Mucosa of stomach (tissue), 1 donor: Measurements from ENCODE around the gene CDX1.

ENCODE experiments used
- H3K27me3 ChIP-seq: one replicate; pipeline ENCODE4 v1.7.0; 2013; ENCODE audit warnings: mild to moderate bottlenecking, low read length; ENCODE audit not compliant: control insufficient read depth, insufficient read depth
- H3K36me3 ChIP-seq: one replicate; pipeline ENCODE4 v1.7.0; 2013; ENCODE audit warnings: low read length; ENCODE audit not compliant: control insufficient read depth, insufficient read depth
- H3K4me1 ChIP-seq: one replicate; pipeline ENCODE4 v1.7.0; 2013; ENCODE audit warnings: mild to moderate bottlenecking, low read length; ENCODE audit not compliant: control insufficient read depth, insufficient read depth
- H3K4me3 ChIP-seq: one replicate; pipeline ENCODE4 v1.7.0; 2013; ENCODE audit warnings: low read length
- H3K9ac ChIP-seq: one replicate; pipeline ENCODE4 v1.7.0; 2013; ENCODE audit warnings: mild to moderate bottlenecking, low read length, moderate library complexity
- H3K9me3 ChIP-seq: one replicate; pipeline ENCODE4 v1.7.0; 2013; ENCODE audit warnings: mild to moderate bottlenecking, low read length, moderate library complexity; ENCODE audit not compliant: control insufficient read depth
- donor health status: Pancreatic carcinoma.

Gene CDX1

DNA sequence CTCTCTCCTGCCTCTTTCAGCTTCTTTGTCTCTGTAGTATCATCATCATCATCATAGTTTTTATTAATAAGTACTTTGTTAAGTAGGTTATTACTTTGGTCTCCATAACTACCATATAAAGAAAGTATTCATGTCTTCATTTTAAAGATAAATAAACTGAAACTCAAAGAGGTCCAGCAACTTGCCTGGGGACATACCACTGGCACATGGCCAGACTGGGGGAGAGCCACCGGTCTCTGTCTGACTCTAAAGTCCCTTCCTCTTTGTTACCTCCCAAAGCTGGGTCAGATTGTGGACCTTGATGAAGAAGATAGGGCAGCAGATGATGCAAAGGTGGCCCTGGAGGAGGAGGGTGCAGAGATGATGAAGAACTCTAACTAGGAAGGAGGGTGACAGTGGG is 8.5 kb downstream of the CDX1 start:
- H3K27me3 ChIP-seq, result peaks cover 7% of the 10 kb centered on the region
- H3K4me3 ChIP-seq, result no peak overlapping the region
- no peak overlapping the region for H3K9ac ChIP-seq
- H3K36me3 ChIP-seq, result no peaks in the 10 kb centered on the region
- H3K9me3 ChIP-seq, result no peaks in the 10 kb centered on the region
- H3K4me1 ChIP-seq, result peaks cover 7% of the 10 kb centered on the region

GRCh38 chr5:150175536-150175935 is 9.0 kb downstream of the CDX1 start:
- no peaks in the 10 kb centered on the region for H3K9me3 ChIP-seq
- H3K36me3 ChIP-seq, result no peaks in the 10 kb centered on the region
- no peak overlapping the region for H3K4me3 ChIP-seq
- peaks cover 6% of the 10 kb centered on the region for H3K27me3 ChIP-seq
- H3K9ac ChIP-seq, result no peak overlapping the region
- peaks cover 10% of the 10 kb centered on the region for H3K4me1 ChIP-seq

DNA sequence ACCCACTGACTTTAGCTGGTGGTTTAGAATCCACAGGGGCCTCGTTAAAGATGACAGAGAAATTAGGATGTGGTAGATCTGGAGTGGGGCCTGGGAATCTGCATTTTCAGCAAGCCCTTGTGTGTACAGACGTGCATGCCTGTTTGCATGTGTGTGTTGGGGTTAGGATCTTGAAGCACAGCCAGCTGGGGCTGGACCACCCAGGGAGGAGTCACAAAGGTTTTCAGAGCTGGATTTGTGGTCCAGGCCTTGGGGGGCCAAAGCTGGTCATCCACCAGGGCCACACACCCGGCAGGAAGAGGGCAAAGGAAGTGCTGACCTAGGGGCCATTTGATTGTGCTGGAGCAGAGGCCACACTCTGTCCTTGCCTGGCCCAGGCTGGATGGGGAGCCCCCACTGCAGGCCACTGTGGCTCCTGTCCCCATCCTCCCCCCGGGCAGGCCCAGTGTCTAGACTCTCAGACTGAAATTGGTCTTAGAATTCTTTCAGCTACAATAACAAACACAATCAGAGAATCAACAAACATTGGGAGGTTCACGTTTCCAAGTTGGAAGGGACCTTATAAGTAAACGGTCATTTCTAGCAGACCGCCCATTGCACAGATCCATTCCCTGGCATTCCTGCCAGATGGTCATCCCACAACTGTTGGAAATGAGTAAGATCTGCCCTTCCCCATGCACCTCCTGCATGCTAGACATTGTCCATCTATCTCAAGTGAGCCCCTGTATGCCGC is 10.3 kb downstream of the CDX1 start:
- Histone ChIP-seq H3K4me3 (no peak overlapping the region), H3K4me1 (peaks cover 16% of the 10 kb centered on the region), H3K36me3 (no peaks in the 10 kb centered on the region), H3K9me3 (no peaks in the 10 kb centered on the region), H3K9ac (no peak overlapping the region), H3K27me3 (peaks cover 5% of the 10 kb centered on the region)

DNA sequence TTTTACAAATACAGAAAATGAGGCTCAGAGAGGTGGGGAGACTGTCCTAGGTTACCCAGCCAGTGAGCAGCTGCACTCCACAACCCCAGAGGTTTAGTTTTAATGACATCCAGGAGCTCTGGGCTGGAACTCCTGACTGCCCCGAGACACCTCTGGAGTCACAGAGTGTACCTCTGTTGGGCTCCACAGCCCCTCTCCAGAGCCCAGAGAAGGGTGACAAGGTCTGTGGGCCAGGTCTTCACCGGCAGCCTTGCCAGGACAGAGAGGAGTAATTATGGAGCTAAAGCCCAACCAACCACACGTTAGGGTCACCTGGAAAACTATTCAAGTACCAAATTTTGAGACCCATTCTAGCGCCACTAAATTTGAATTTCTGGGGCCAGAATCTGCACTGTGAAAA is 11.1 kb downstream of the CDX1 start:
- peaks cover 1% of the 10 kb centered on the region for H3K27me3 ChIP-seq
- peaks cover 18% of the 10 kb centered on the region for H3K4me1 ChIP-seq
- H3K9ac ChIP-seq, result no peak overlapping the region
- H3K9me3 ChIP-seq, result no peaks in the 10 kb centered on the region
- no peaks in the 10 kb centered on the region for H3K36me3 ChIP-seq
- no peak overlapping the region for H3K4me3 ChIP-seq

GRCh38 chr5:150178262-150178661 is 11.7 kb downstream of the CDX1 start:
- H3K27me3 ChIP-seq, result no peaks in the 10 kb centered on the region
- no peaks in the 10 kb centered on the region for H3K9me3 ChIP-seq
- peaks cover 19% of the 10 kb centered on the region for H3K4me1 ChIP-seq
- H3K4me3 ChIP-seq, result no peak overlapping the region
- H3K9ac ChIP-seq, result no peak overlapping the region
- no peaks in the 10 kb centered on the region for H3K36me3 ChIP-seq

GRCh38 chr5:150179019-150179620 is 12.5 kb downstream of the CDX1 start:
- H3K4me1 ChIP-seq, result peaks cover 25% of the 10 kb centered on the region

DNA sequence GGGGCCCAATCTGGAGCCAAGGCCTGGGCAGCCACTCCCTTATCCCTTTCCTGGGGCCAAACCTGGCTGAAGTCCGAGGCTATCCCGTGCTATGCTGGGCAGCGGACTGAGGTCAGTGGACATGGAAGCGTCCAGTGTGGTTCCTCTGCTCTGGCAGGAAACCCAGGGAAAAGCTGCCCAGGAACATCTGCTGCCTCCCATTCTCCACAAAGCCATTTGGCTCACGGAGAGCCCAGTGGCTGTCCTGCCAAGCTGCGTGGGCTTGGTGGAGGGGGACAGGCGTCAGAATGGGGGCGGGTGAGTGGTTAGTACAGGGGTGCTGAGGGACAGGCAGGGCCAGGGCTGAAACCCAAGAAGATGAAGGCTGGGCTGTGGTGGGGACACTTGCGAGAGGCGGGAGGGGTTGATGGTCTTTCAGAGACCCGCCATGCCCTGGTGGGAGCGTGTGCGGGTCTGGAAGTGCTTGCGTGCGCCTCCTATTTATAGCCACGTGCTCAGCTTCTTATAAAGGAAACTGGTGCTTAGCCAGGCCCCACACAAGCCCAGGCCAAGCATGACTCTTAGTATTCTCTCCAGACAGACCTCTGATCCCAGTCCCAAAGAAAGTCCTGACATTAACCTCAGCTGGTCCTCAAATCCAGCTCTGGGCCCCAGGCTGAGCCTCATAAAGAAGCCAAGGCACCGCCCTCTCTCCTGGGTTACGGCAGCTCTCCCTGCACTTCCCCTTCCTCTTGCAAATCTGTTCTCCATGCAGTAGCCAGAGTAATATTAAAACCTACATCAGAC is 13.9 kb downstream of the CDX1 start:
- Histone ChIP-seq H3K27me3 (no peaks in the 10 kb centered on the region), H3K36me3 (no peaks in the 10 kb centered on the region), H3K4me3 (no peak overlapping the region), H3K9ac (no peak overlapping the region), H3K9me3 (no peaks in the 10 kb centered on the region), H3K4me1 (peaks cover 37% of the 10 kb centered on the region)

More at GRCh38 chr5:150179019-150179620, 12.5 kb downstream of the CDX1 start:
- Histone ChIP-seq H3K4me3 (no peak overlapping the region), H3K36me3 (no peaks in the 10 kb centered on the region), H3K9ac (no peak overlapping the region), H3K27me3 (no peaks in the 10 kb centered on the region), H3K9me3 (no peaks in the 10 kb centered on the region)

GRCh38 chr5:150181027-150181426 is 14.4 kb downstream of the CDX1 start:
- Histone ChIP-seq H3K4me1 (peaks cover 43% of the 10 kb centered on the region), H3K4me3 (no peak overlapping the region), H3K9me3 (no peaks in the 10 kb centered on the region), H3K27me3 (no peaks in the 10 kb centered on the region), H3K36me3 (no peaks in the 10 kb centered on the region), H3K9ac (no peak overlapping the region)

DNA sequence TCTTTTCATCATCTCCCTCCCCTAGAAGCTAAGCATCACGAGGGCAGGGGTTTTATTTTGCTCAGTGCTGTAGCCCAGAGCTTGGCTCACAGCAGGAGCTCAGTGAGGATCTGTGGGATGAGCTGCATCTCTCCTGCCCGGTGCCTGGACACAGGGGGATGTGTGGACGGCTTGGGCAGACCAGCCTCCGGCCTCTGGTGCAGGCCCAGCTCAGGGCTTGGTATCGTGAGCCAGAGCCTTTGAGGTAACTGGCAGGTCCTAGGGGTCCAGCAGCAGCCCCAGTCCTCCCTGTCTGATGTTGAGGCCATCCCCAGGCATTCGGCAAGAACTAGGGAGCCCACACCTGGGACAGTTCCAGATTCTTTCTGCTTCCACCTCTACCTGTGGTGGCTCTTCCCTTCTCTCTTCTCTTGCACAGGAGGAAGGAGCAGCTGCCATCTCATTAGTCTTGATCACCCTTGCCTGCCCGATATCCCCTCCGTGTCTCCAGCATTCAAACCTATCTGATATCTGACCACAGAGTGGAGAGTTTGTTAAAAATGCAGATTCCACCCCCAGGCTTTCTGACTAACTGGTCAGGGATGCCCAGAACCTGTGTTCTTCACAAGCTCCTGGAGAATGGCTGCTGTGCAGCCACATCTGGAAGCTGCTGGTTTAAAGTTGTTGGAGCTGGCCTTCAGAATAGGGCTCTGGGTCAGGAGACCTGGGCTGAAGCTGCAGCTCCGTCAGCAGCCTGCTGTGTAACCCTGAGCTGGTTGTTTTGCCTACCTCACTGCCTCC is 15.4 kb downstream of the CDX1 start:
- Histone ChIP-seq H3K27me3 (no peaks in the 10 kb centered on the region), H3K4me1 (peaks cover 51% of the 10 kb centered on the region), H3K4me3 (no peak overlapping the region), H3K36me3 (no peaks in the 10 kb centered on the region), H3K9ac (no peak overlapping the region), H3K9me3 (no peaks in the 10 kb centered on the region)

- no peak overlapping the region for H3K4me3 ChIP-seq
- H3K36me3 ChIP-seq, result no peaks in the 10 kb centered on the region
- H3K9me3 ChIP-seq, result no peaks in the 10 kb centered on the region
- peaks cover 53% of the 10 kb centered on the region for H3K4me1 ChIP-seq
- no peaks in the 10 kb centered on the region for H3K27me3 ChIP-seq
- no peak overlapping the region for H3K9ac ChIP-seq
These were observed 16.2 kb downstream of the CDX1 start for GRCh38 chr5:150182774-150183173.

DNA sequence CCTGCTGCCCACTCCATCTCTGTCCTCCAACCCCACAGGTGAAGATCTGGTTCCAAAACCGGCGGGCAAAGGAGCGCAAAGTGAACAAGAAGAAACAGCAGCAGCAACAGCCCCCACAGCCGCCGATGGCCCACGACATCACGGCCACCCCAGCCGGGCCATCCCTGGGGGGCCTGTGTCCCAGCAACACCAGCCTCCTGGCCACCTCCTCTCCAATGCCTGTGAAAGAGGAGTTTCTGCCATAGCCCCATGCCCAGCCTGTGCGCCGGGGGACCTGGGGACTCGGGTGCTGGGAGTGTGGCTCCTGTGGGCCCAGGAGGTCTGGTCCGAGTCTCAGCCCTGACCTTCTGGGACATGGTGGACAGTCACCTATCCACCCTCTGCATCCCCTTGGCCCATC is 16.9 kb downstream of the CDX1 start:
- no peaks in the 10 kb centered on the region for H3K9me3 ChIP-seq
- peaks cover 53% of the 10 kb centered on the region for H3K4me1 ChIP-seq
- no peak overlapping the region for H3K9ac ChIP-seq
- H3K36me3 ChIP-seq, result no peaks in the 10 kb centered on the region
- H3K4me3 ChIP-seq, result no peak overlapping the region
- H3K27me3 ChIP-seq, result peaks cover 3% of the 10 kb centered on the region
